ENCODE results near the gene GTPBP8. TPM values are rescaled to one million over a fixed set of nuclear protein-coding genes. Genes with fewer than 3 reads are reported as not detected.
A peak's percentile ranks its signal among the peaks of the same experiment; 100 is the strongest.
"Not testable (repeated sequence)": the region's sequence is repeated elsewhere in the genome, so short reads cannot be mapped to it uniquely, and the experiment has no call there.

GTPBP8 gene
- total RNA-seq, 1 experiment from 2014 or later, result 17.1 TPM

GRCh38 chr3:112987710-112988334 lies 3.0 kb upstream of the GTPBP8 start:
- no peak for DNase-seq (ENCODE audit: extremely low read depth, low read depth)

GRCh38 chr3:112995800-112996199 lies 5.0 kb downstream of the GTPBP8 start:
- DNase-seq (ENCODE audit: extremely low read depth, low read depth), result no peak

GRCh38 chr3:113000691-113001090 lies 9.9 kb downstream of the GTPBP8 start:
- DNase-seq (ENCODE audit: extremely low read depth, low read depth), result no peak

- DNase-seq (ENCODE audit: extremely low read depth, low read depth), result no peak
Observed at GRCh38 chr3:113002037-113002436, 11.3 kb downstream of the GTPBP8 start.

- no peak for DNase-seq (ENCODE audit: extremely low read depth, low read depth)
Observed at GRCh38 chr3:113002679-113003078, 11.9 kb downstream of the GTPBP8 start.

GRCh38 chr3:113005611-113006010 lies 14.8 kb downstream of the GTPBP8 start:
- DNase-seq (ENCODE audit: extremely low read depth, low read depth), result no peak

- no peak for DNase-seq (ENCODE audit: extremely low read depth, low read depth)
Observed at GRCh38 chr3:113006359-113007056, 15.7 kb downstream of the GTPBP8 start.

GRCh38 chr3:113008117-113008516 lies 17.3 kb downstream of the GTPBP8 start:
- no peak for DNase-seq (ENCODE audit: extremely low read depth, low read depth)

GRCh38 chr3:113013593-113013992 lies 22.8 kb downstream of the GTPBP8 start:
- no peak for DNase-seq (ENCODE audit: extremely low read depth, low read depth)

- no peak for DNase-seq (ENCODE audit: extremely low read depth, low read depth)
Observed at GRCh38 chr3:113018536-113019181, 27.9 kb downstream of the GTPBP8 start.

GRCh38 chr3:113019182-113020137 lies 28.7 kb downstream of the GTPBP8 start:
- DNase-seq (ENCODE audit: extremely low read depth, low read depth), result peak; percentile 81

- no peak for DNase-seq (ENCODE audit: extremely low read depth, low read depth)
Observed at GRCh38 chr3:113021471-113021870, 30.7 kb downstream of the GTPBP8 start.

- no peak for DNase-seq (ENCODE audit: extremely low read depth, low read depth)
Observed at GRCh38 chr3:113034011-113034410, 43.2 kb downstream of the GTPBP8 start.

GRCh38 chr3:113035387-113035982 lies 44.7 kb downstream of the GTPBP8 start:
- peak; percentile 46 for DNase-seq (ENCODE audit: extremely low read depth, low read depth)

GRCh38 chr3:113038328-113038727 lies 47.5 kb downstream of the GTPBP8 start:
- DNase-seq (ENCODE audit: extremely low read depth, low read depth), result no peak

GRCh38 chr3:113039546-113039945 lies 48.8 kb downstream of the GTPBP8 start:
- no peak for DNase-seq (ENCODE audit: extremely low read depth, low read depth)

GRCh38 chr3:113040231-113040630 lies 49.4 kb downstream of the GTPBP8 start:
- DNase-seq (ENCODE audit: extremely low read depth, low read depth), result no peak

GRCh38 chr3:113043686-113044085 lies 52.9 kb downstream of the GTPBP8 start:
- DNase-seq (ENCODE audit: extremely low read depth, low read depth), result no peak

GRCh38 chr3:113046186-113046965 lies 55.6 kb downstream of the GTPBP8 start:
- DNase-seq (ENCODE audit: extremely low read depth, low read depth), result not testable (repeated sequence)

- DNase-seq (ENCODE audit: extremely low read depth, low read depth), result peak; percentile 71
Observed at GRCh38 chr3:113051302-113051711, 60.5 kb downstream of the GTPBP8 start.
